Measurements from ENCODE around the gene UTF1.

UTF1 gene

GRCh38 chr10:133183646-133184378 is 46.2 kb upstream of the UTF1 start:
- TF ChIP-seq SIN3A (IDR thresholded peaks at IDR 0.05; ENCODE audit: borderline replicate concordance, insufficient read depth, low read length), result no peak
- TF ChIP-seq TAF1 (IDR thresholded peaks at IDR 0.05; ENCODE audit: borderline replicate concordance, insufficient read depth, low read length), result no peak
- TF ChIP-seq POLR2AphosphoS5 (IDR thresholded peaks at IDR 0.05; ENCODE audit: low read depth, low read length), result no peak
- TF ChIP-seq FOXP2 (optimal IDR thresholded peaks at IDR 0.05; ENCODE audit: borderline replicate concordance, extremely low read depth, extremely low read length, insufficient read depth), result no peak
- TF ChIP-seq REST (IDR thresholded peaks at IDR 0.05; ENCODE audit: insufficient read depth in 1 of 2, low read depth in 2 of 2, low read length in 2 of 2), result no peak

- TF ChIP-seq SIN3A (IDR thresholded peaks at IDR 0.05; ENCODE audit: borderline replicate concordance, insufficient read depth, low read length) (no peak), TAF1 (IDR thresholded peaks at IDR 0.05; ENCODE audit: borderline replicate concordance, insufficient read depth, low read length) (no peak), REST (IDR thresholded peaks at IDR 0.05; ENCODE audit: insufficient read depth in 1 of 2, low read depth in 2 of 2, low read length in 2 of 2) (no peak), FOXP2 (optimal IDR thresholded peaks at IDR 0.05; ENCODE audit: borderline replicate concordance, extremely low read depth, extremely low read length, insufficient read depth) (no peak), POLR2AphosphoS5 (IDR thresholded peaks at IDR 0.05; ENCODE audit: low read depth, low read length) (no peak)
These were observed 45.3 kb upstream of the UTF1 start for GRCh38 chr10:133184591-133185244.

GRCh38 chr10:133185421-133185820 is 44.6 kb upstream of the UTF1 start:
- TF ChIP-seq TAF1 (IDR thresholded peaks at IDR 0.05; ENCODE audit: borderline replicate concordance, insufficient read depth, low read length) (no peak), FOXP2 (optimal IDR thresholded peaks at IDR 0.05; ENCODE audit: borderline replicate concordance, extremely low read depth, extremely low read length, insufficient read depth) (no peak), POLR2AphosphoS5 (IDR thresholded peaks at IDR 0.05; ENCODE audit: low read depth, low read length) (no peak), SIN3A (IDR thresholded peaks at IDR 0.05; ENCODE audit: borderline replicate concordance, insufficient read depth, low read length) (no peak), REST (IDR thresholded peaks at IDR 0.05; ENCODE audit: insufficient read depth in 1 of 2, low read depth in 2 of 2, low read length in 2 of 2) (no peak)

GRCh38 chr10:133185916-133186315 is 44.1 kb upstream of the UTF1 start:
- no peak for TF ChIP-seq TAF1 (IDR thresholded peaks at IDR 0.05; ENCODE audit: borderline replicate concordance, insufficient read depth, low read length)
- no peak for TF ChIP-seq SIN3A (IDR thresholded peaks at IDR 0.05; ENCODE audit: borderline replicate concordance, insufficient read depth, low read length)
- no peak for TF ChIP-seq POLR2AphosphoS5 (IDR thresholded peaks at IDR 0.05; ENCODE audit: low read depth, low read length)
- TF ChIP-seq FOXP2 (optimal IDR thresholded peaks at IDR 0.05; ENCODE audit: borderline replicate concordance, extremely low read depth, extremely low read length, insufficient read depth), result no peak
- no peak for TF ChIP-seq REST (IDR thresholded peaks at IDR 0.05; ENCODE audit: insufficient read depth in 1 of 2, low read depth in 2 of 2, low read length in 2 of 2)
